AG10803 (cell line): ENCODE results near the gene VPS25.
"Not testable (repeated sequence)": the region's sequence is repeated elsewhere in the genome, so short reads cannot be mapped to it uniquely, and the experiment has no call there.

Experiments used
- DNase-seq: peaks from one replicate; pipeline ENCODE4 v3.0.0; 2010; ENCODE audit warnings: low read depth
- H3K4me3 ChIP-seq: 2 replicates; pipeline ENCODE4 v1.5.1; 2011; ENCODE audit warnings: mild to moderate bottlenecking, low read length, control low read depth
- CTCF ChIP-seq: conservative IDR thresholded peaks from 2 replicates; pipeline ENCODE4 v1.5.1; 2011; ENCODE audit warnings: mild to moderate bottlenecking, low read length, control low read depth, inconsistent platforms

Gene VPS25

DNA sequence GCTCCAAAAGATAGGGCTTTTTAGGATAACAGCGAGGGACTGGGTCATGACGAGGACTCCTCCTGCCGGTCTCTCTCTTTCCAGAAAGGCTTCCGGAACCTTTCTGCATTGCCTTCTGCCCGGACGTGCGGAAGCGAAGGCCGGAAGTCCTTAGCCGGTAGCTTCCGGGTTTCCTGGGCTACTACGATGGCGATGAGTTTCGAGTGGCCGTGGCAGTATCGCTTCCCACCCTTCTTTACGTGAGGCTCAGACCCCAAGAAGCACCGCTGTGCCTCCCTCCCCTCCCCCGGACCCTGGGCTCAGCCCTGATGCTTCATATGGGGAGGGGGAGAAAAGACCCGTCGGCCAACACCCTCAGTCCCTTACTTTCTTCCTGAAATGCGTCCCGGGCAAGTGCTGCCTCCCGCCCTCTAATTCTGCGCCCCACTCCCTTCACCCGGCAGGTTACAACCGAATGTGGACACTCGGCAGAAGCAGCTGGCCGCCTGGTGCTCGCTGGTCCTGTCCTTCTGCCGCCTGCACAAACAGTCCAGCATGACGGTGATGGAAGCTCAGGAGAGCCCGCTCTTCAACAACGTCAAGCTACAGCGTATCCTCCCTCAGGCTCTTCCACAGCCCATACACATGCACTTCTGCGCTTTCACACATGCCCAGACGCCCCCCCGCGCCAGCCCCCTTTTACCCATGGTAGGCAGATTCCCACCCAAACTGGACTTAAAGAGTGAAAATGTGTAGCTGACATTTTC is at the start of gene VPS25:
VPS25 (plus strand) TSS at position 160 of the 746 bp plus-strand sequence; CDS start at position 187, 27 bp downstream.
- peak; percentile 44 for TF ChIP-seq CTCF
- peak within 1 kb of the TSS; percentile 97 for H3K4me3 ChIP-seq
- DNase-seq = peak; percentile 87

GRCh38 chr17:42723636-42724035 is 49.6 kb upstream of the VPS25 start:
- DNase-seq = no peak
- TF ChIP-seq CTCF = no peak
- no peak overlapping the region for H3K4me3 ChIP-seq

GRCh38 chr17:42725143-42725542 is 48.1 kb upstream of the VPS25 start:
- no peak for DNase-seq

GRCh38 chr17:42740699-42741098 is 32.5 kb upstream of the VPS25 start:
- no peak overlapping the region for H3K4me3 ChIP-seq
- no peak for TF ChIP-seq CTCF
- DNase-seq = no peak

More at GRCh38 chr17:42725143-42725542, 48.1 kb upstream of the VPS25 start:
- H3K4me3 ChIP-seq = no peak overlapping the region
- TF ChIP-seq CTCF = no peak

DNA sequence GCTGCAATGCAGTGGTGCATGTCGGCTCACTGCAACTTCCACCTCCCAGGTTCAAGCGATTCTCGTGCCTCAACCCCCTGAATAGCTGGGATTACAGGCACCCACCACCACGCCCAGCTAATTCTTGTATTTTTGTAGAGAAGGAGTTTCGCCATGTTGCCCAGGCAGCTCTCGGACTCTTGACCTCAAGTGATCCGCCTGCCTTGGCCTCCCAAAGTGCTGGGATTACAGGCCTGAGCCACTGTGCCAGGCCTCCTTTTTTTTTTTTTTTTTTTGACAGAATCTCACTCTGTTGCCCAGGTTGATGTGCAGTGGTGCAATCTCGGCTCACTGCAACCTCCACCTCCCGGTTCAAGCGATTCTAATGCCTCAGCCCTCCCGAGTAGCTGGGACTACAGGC is 30.3 kb upstream of the VPS25 start:
- not testable (repeated sequence) for H3K4me3 ChIP-seq, DNase-seq

DNA sequence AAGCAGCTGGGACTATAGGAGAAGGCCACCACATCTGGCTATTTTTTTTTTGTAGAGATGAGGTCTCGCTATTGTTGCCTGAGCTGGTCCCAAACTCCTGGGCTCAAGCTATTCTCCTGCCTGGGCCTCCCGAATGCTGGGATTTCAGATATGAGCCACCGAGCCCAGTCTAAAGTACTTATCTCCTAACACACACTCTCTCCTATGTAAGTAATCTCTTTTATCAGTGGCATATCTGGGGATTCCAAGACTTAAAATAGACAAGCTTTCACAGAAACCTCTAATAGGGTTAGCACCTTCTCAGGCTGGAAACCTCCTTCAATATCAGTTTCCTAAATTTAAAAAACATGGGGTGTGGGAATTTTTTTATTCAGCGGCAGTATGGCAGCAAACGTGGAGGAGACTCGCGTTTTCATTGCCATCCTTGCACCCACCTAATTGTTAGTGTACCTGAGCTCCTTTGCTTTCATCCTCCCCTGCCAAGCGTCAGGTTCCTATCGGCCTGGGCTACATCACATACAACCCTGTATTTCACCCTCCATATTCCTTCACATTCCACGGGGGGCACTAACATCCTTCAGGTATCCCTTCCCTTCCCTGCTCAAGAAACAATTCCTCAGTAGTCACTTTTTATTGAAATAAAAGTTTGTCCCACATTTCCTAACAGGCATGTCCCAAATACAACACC is 29.5 kb upstream of the VPS25 start:
- no peak for DNase-seq
- H3K4me3 ChIP-seq = peak overlapping the region; percentile 88
- peak; percentile 33 for TF ChIP-seq CTCF

DNA sequence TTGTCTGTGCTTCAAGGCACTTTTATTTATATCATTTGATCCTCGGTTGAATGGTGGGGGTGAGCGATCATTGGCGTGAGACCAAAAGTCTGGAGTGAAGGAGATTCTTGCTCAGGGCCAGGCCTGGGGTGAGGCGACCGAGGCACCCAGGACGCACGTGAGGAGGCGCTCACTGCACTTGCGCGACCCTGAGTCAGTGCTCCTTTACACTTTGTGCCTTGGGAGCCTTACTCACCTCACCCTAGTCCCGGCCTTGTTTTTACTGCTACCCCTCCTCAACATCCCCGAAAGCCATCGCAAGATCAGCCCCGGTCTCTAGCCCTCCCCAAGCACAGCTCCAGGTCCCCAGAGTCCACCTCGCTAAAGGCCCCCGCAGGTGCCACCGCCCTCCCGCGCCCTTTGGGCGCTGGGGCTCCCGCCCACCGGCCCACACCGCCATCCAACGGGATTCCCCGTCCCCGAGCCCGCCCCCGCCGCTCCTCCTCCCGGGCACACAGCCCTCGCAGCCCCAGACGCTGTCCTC is 28.9 kb upstream of the VPS25 start:
- TF ChIP-seq CTCF = no peak
- peak overlapping the region; percentile 88 for H3K4me3 ChIP-seq
- peak; percentile 56 for DNase-seq
